SK-N-SH (cell line): ENCODE measurements around the gene SHISAL1.

Experiments used
- JUND ChIP-seq: IDR thresholded peaks from 2 replicates; pipeline ENCODE4 v1.4.0; 2012
- POLR2AphosphoS5 ChIP-seq: IDR thresholded peaks from 2 replicates; pipeline ENCODE4 v1.6.1; 2012; ENCODE audit warnings: low read depth, low read length
- RXRA ChIP-seq: IDR thresholded peaks from 2 replicates; pipeline ENCODE4 v1.4.0; 2012; ENCODE audit warnings: low read depth, mild to moderate bottlenecking, borderline replicate concordance
- YY1 ChIP-seq: IDR thresholded peaks from 2 replicates; pipeline ENCODE4 v1.4.0; 2012; ENCODE audit warnings: low read depth, mild to moderate bottlenecking
- TF ChIP-seq, protein P1 (sequence below): fragments of 200-600 bp; sonication (generic); IDR thresholded peaks from 2 replicates; pipeline ENCODE4 v1.6.1; 2017; ENCODE audit warnings: antibody characterized with exemption, mild to moderate bottlenecking, moderate library complexity
- TF ChIP-seq, protein P2 (sequence below): fragments of 150-350 bp; IDR thresholded peaks from 2 replicates; pipeline ENCODE4 v1.6.1; 2017; ENCODE audit warnings: antibody characterized with exemption, low read length, low read depth, borderline replicate concordance
- TF ChIP-seq, protein P3 (sequence below): IDR thresholded peaks from 2 replicates; pipeline ENCODE4 v1.6.1; 2012; ENCODE audit warnings: mild to moderate bottlenecking, low read depth, low read length, moderate library complexity

DNA sequence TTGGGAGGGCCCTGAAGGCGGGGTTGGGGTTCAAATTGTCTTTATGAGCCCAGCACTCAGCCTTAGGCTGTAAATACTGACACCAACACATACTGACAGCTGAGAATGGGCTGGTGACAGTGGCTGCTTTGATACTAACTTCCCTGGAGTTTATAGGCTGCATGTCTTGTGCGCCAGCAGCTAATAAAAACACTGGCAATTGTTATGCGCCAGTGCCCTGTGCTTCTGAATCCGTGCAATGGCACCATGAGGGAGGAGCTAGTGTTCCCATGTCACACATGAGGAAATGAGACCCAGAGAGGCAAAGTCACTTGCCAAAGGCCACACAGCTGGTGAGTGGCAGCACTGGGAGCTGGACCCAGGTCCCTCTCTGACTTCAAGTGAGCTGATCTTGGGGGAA, 23.8 kb downstream of the SHISAL1 start:
- TF ChIP-seq, protein P1, sequence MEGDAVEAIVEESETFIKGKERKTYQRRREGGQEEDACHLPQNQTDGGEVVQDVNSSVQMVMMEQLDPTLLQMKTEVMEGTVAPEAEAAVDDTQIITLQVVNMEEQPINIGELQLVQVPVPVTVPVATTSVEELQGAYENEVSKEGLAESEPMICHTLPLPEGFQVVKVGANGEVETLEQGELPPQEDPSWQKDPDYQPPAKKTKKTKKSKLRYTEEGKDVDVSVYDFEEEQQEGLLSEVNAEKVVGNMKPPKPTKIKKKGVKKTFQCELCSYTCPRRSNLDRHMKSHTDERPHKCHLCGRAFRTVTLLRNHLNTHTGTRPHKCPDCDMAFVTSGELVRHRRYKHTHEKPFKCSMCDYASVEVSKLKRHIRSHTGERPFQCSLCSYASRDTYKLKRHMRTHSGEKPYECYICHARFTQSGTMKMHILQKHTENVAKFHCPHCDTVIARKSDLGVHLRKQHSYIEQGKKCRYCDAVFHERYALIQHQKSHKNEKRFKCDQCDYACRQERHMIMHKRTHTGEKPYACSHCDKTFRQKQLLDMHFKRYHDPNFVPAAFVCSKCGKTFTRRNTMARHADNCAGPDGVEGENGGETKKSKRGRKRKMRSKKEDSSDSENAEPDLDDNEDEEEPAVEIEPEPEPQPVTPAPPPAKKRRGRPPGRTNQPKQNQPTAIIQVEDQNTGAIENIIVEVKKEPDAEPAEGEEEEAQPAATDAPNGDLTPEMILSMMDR: no peak
- TF ChIP-seq, protein P2, sequence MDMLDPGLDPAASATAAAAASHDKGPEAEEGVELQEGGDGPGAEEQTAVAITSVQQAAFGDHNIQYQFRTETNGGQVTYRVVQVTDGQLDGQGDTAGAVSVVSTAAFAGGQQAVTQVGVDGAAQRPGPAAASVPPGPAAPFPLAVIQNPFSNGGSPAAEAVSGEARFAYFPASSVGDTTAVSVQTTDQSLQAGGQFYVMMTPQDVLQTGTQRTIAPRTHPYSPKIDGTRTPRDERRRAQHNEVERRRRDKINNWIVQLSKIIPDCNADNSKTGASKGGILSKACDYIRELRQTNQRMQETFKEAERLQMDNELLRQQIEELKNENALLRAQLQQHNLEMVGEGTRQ: no peak
- TF ChIP-seq POLR2AphosphoS5 (no peak), JUND (no peak), YY1 (no peak), RXRA (no peak)
- TF ChIP-seq, protein P3, sequence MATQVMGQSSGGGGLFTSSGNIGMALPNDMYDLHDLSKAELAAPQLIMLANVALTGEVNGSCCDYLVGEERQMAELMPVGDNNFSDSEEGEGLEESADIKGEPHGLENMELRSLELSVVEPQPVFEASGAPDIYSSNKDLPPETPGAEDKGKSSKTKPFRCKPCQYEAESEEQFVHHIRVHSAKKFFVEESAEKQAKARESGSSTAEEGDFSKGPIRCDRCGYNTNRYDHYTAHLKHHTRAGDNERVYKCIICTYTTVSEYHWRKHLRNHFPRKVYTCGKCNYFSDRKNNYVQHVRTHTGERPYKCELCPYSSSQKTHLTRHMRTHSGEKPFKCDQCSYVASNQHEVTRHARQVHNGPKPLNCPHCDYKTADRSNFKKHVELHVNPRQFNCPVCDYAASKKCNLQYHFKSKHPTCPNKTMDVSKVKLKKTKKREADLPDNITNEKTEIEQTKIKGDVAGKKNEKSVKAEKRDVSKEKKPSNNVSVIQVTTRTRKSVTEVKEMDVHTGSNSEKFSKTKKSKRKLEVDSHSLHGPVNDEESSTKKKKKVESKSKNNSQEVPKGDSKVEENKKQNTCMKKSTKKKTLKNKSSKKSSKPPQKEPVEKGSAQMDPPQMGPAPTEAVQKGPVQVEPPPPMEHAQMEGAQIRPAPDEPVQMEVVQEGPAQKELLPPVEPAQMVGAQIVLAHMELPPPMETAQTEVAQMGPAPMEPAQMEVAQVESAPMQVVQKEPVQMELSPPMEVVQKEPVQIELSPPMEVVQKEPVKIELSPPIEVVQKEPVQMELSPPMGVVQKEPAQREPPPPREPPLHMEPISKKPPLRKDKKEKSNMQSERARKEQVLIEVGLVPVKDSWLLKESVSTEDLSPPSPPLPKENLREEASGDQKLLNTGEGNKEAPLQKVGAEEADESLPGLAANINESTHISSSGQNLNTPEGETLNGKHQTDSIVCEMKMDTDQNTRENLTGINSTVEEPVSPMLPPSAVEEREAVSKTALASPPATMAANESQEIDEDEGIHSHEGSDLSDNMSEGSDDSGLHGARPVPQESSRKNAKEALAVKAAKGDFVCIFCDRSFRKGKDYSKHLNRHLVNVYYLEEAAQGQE: no peak
